ENCODE data around the gene COL20A1. TPM values are rescaled to one million over a fixed set of nuclear protein-coding genes. Genes with fewer than 3 reads are reported as not detected.

COL20A1 gene
- total RNA-seq = 0.16 to 0.25 TPM in 2 of 3 replicates, not detected in the other

GRCh38 chr20:63292904-63293303 is at the start of gene COL20A1:
TSS of gene COL20A1 (plus strand) at chr20:63293186. CDS start at chr20:63295108, 1,922 bp downstream.
- Mint-ChIP-seq H3K9me3 (no peaks in the 10 kb centered on the region), H3K4me3 (no peak within 1 kb of the TSS), H3K36me3 (peaks cover 2% of the 10 kb centered on the region), H3K27me3 (ENCODE audit: low read depth) (peaks cover 20% of the 10 kb centered on the region), H3K27ac (no peak within 1 kb of the TSS), H3K4me1 (peaks cover 1% of the 10 kb centered on the region)
- TF ChIP-seq CTCF (IDR thresholded peaks at IDR 0.05; ENCODE audit: unreplicated experiment) = no peak
- no peak for DNase-seq (ENCODE audit: low spot score in 2 of 2, unreplicated experiment in 2 of 2)

- H3K4me1 Mint-ChIP-seq = no peaks in the 10 kb centered on the region
- H3K36me3 Mint-ChIP-seq = no peaks in the 10 kb centered on the region
- peaks cover 4% of the 10 kb centered on the region for H3K27me3 Mint-ChIP-seq (ENCODE audit: low read depth)
- DNase-seq (ENCODE audit: low spot score in 2 of 2, unreplicated experiment in 2 of 2) = no peak
- no peaks in the 10 kb centered on the region for H3K9me3 Mint-ChIP-seq
- H3K4me3 Mint-ChIP-seq = no peak overlapping the region
- H3K27ac Mint-ChIP-seq = no peak overlapping the region
- TF ChIP-seq CTCF (IDR thresholded peaks at IDR 0.05; ENCODE audit: unreplicated experiment) = no peak
Observed at GRCh38 chr20:63243604-63244247, 49.3 kb upstream of the COL20A1 start.

GRCh38 chr20:63244468-63244867 is 48.5 kb upstream of the COL20A1 start:
- Mint-ChIP-seq H3K36me3 (no peaks in the 10 kb centered on the region), H3K4me1 (no peaks in the 10 kb centered on the region), H3K27ac (no peak overlapping the region), H3K9me3 (no peaks in the 10 kb centered on the region), H3K4me3 (no peak overlapping the region), H3K27me3 (ENCODE audit: low read depth) (peaks cover 4% of the 10 kb centered on the region)
- DNase-seq (ENCODE audit: low spot score in 2 of 2, unreplicated experiment in 2 of 2) = no peak
- no peak for TF ChIP-seq CTCF (IDR thresholded peaks at IDR 0.05; ENCODE audit: unreplicated experiment)

GRCh38 chr20:63246490-63247288 is 46.3 kb upstream of the COL20A1 start:
- no peak overlapping the region for H3K27ac Mint-ChIP-seq
- H3K9me3 Mint-ChIP-seq = no peaks in the 10 kb centered on the region
- peaks cover 12% of the 10 kb centered on the region for H3K27me3 Mint-ChIP-seq (ENCODE audit: low read depth)
- no peak overlapping the region for H3K4me3 Mint-ChIP-seq
- no peaks in the 10 kb centered on the region for H3K36me3 Mint-ChIP-seq
- TF ChIP-seq CTCF (IDR thresholded peaks at IDR 0.05; ENCODE audit: unreplicated experiment) = no peak
- no peak for DNase-seq (ENCODE audit: low spot score in 2 of 2, unreplicated experiment in 2 of 2)
- H3K4me1 Mint-ChIP-seq = no peaks in the 10 kb centered on the region

- no peaks in the 10 kb centered on the region for H3K36me3 Mint-ChIP-seq
- H3K27ac Mint-ChIP-seq = no peak overlapping the region
- no peak overlapping the region for H3K4me3 Mint-ChIP-seq
- peaks cover 1% of the 10 kb centered on the region for H3K4me1 Mint-ChIP-seq
- TF ChIP-seq CTCF (IDR thresholded peaks at IDR 0.05; ENCODE audit: unreplicated experiment) = no peak
- H3K9me3 Mint-ChIP-seq = no peaks in the 10 kb centered on the region
- H3K27me3 Mint-ChIP-seq (ENCODE audit: low read depth) = peaks cover 22% of the 10 kb centered on the region
- DNase-seq (ENCODE audit: low spot score in 2 of 2, unreplicated experiment in 2 of 2) = no peak
Observed at GRCh38 chr20:63247671-63248228, 45.2 kb upstream of the COL20A1 start.
